Airway epithelial cell (primary cell): ENCODE data around the gene YLPM1. TPM values are rescaled to one million over a fixed set of nuclear protein-coding genes. Genes with fewer than 3 reads are reported as not detected.

Experiments
- total RNA-seq: library from RNA; depleted of rRNA; stranded (reverse); fragments of >200 nt; gene quantifications from 2 replicates; pipeline ENCODE4 v1.2.3, GENCODE V29; 2015

Gene YLPM1, protein sequence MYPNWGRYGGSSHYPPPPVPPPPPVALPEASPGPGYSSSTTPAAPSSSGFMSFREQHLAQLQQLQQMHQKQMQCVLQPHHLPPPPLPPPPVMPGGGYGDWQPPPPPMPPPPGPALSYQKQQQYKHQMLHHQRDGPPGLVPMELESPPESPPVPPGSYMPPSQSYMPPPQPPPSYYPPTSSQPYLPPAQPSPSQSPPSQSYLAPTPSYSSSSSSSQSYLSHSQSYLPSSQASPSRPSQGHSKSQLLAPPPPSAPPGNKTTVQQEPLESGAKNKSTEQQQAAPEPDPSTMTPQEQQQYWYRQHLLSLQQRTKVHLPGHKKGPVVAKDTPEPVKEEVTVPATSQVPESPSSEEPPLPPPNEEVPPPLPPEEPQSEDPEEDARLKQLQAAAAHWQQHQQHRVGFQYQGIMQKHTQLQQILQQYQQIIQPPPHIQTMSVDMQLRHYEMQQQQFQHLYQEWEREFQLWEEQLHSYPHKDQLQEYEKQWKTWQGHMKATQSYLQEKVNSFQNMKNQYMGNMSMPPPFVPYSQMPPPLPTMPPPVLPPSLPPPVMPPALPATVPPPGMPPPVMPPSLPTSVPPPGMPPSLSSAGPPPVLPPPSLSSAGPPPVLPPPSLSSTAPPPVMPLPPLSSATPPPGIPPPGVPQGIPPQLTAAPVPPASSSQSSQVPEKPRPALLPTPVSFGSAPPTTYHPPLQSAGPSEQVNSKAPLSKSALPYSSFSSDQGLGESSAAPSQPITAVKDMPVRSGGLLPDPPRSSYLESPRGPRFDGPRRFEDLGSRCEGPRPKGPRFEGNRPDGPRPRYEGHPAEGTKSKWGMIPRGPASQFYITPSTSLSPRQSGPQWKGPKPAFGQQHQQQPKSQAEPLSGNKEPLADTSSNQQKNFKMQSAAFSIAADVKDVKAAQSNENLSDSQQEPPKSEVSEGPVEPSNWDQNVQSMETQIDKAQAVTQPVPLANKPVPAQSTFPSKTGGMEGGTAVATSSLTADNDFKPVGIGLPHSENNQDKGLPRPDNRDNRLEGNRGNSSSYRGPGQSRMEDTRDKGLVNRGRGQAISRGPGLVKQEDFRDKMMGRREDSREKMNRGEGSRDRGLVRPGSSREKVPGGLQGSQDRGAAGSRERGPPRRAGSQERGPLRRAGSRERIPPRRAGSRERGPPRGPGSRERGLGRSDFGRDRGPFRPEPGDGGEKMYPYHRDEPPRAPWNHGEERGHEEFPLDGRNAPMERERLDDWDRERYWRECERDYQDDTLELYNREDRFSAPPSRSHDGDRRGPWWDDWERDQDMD (N-terminal part only)
- 16.8 and 21.9 TPM in 2 replicates for total RNA-seq

DNA sequence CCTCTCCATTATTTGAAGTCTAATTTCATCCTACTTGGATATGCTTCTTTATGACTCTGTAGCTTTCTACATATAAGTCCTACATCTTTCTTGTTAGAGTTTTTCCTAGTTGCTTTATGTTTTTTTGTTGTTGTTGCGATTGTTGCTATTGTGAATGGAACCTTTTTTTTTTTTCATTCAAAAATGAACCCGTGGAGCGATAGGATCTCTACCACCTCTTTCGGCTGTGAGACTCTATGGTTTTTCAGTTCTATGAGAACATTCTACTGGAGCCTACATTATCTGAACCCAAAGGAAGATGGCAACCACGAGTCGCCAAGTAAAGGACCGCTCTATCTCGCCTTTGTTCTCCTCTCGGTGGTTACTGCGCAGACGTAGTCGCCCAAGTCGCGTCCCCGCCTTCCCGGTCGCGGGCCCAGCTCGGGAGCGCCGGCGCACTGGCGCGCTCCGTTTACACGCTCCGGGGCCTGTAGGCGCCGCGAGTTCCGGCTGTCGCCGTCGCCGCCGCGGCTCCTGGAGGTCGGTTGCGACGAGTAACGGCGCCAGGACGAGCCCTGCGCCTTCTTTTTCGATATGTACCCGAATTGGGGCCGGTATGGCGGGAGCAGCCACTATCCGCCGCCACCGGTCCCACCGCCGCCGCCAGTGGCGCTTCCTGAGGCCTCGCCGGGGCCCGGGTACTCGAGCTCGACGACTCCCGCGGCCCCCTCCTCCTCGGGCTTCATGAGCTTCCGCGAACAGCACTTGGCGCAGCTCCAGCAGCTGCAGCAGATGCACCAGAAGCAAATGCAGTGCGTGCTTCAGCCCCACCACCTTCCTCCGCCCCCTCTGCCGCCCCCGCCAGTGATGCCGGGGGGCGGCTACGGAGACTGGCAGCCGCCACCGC is at the start of gene YLPM1:
Gene YLPM1, plus strand, starts transcription at position 400 of the 886 bp plus-strand sequence. Its CDS starts 174 bp downstream, at position 574.

GRCh38 chr14:74875941-74876913 is 113.1 kb downstream of the YLPM1 start, which contains the start of gene PROX2:
PROX2 (minus strand) TSS chr14:74876145; CDS start chr14:74863834, 12,311 bp downstream.

GRCh38 chr14:74881431-74882102 is 118.5 kb downstream of the YLPM1 start, which contains the start of gene DLST:
DLST (plus strand) TSS chr14:74881916; CDS start chr14:74881954, 38 bp downstream.

Other genes starting within 250 kb of the YLPM1 start
- 21.2 and 28.1 TPM in 2 replicates for gene LTBP2, start 151.1 kb upstream of the YLPM1 start, total RNA-seq
- gene AREL1, start 50.2 kb upstream of the YLPM1 start, total RNA-seq, result 24.4 and 24.8 TPM in 2 replicates
- gene FCF1, start 50.2 kb upstream of the YLPM1 start, total RNA-seq, result 28.8 and 34.9 TPM in 2 replicates
- not detected in 2 replicates for gene PROX2, start 112.8 kb downstream of the YLPM1 start, total RNA-seq
- 46.6 and 60.2 TPM in 2 replicates for gene DLST, start 118.6 kb downstream of the YLPM1 start, total RNA-seq
- gene RPS6KL1, start 159.9 kb downstream of the YLPM1 start, total RNA-seq, result 1.6 and 1.8 TPM in 2 replicates
- 51.8 and 57.1 TPM in 2 replicates for gene PGF, start 192.3 kb downstream of the YLPM1 start, total RNA-seq
- gene EIF2B2, start 239.6 kb downstream of the YLPM1 start, total RNA-seq, result 53.2 and 63.2 TPM in 2 replicates